Glutamatergic neuron (in vitro differentiated cells): ENCODE results near the gene GREB1L. TPM values are rescaled to one million over a fixed set of nuclear protein-coding genes. Genes with fewer than 3 reads are reported as not detected.
"Not testable (repeated sequence)": the region's sequence is repeated elsewhere in the genome, so short reads cannot be mapped to it uniquely, and the experiment has no call there.

ENCODE experiments used
- DNase-seq: peaks from one replicate; pipeline ENCODE4 v3.0.0; 2022
- H3K27ac Mint-ChIP-seq: one replicate; pipeline ENCODE4 v1.8.0; 2020; ENCODE audit warnings: mild to moderate bottlenecking, mixed read lengths, inconsistent platforms; ENCODE audit not compliant: unreplicated experiment
- H3K27me3 Mint-ChIP-seq: one replicate; pipeline ENCODE4 v1.8.0; 2020; ENCODE audit warnings: mild to moderate bottlenecking, moderate library complexity, mixed read lengths, inconsistent platforms; ENCODE audit not compliant: unreplicated experiment
- H3K36me3 Mint-ChIP-seq: one replicate; pipeline ENCODE4 v1.8.0; 2020; ENCODE audit warnings: mild to moderate bottlenecking, mixed read lengths, inconsistent platforms; ENCODE audit not compliant: unreplicated experiment
- H3K4me1 Mint-ChIP-seq: one replicate; pipeline ENCODE4 v1.8.0; 2020; ENCODE audit warnings: mild to moderate bottlenecking, low read depth, mixed read lengths, inconsistent platforms; ENCODE audit not compliant: unreplicated experiment
- H3K4me3 Mint-ChIP-seq: one replicate; pipeline ENCODE4 v1.8.0; 2020; ENCODE audit warnings: mild to moderate bottlenecking, mixed read lengths, inconsistent platforms; ENCODE audit not compliant: unreplicated experiment
- H3K9me3 Mint-ChIP-seq: one replicate; pipeline ENCODE4 v1.8.0; 2020; ENCODE audit warnings: mild to moderate bottlenecking, moderate library complexity, mixed read lengths, inconsistent platforms; ENCODE audit not compliant: unreplicated experiment
- total RNA-seq: library from RNA; stranded (reverse); fragmentation: NEBNext Ultra II Directional; extraction: Animal tissue kit (Norgen Biotek cat#: 25700); gene quantifications from one replicate; pipeline ENCODE4 v1.2.1, GENCODE V29; 2021; ENCODE audit not compliant: unreplicated experiment
- TF ChIP-seq, protein P1 (sequence below): fragments of 200-600 bp; sonication (generic); IDR thresholded peaks from one replicate; pipeline ENCODE4 v1.5.0; 2021; ENCODE audit not compliant: partially characterized antibody, unreplicated experiment

GREB1L gene
- total RNA-seq, 1 donor from 2014 or later: 154 TPM

GRCh38 chr18:21363348-21363747 is 121.3 kb downstream of the GREB1L start:
- Mint-ChIP-seq H3K9me3 (peaks cover 4% of the 10 kb centered on the region), H3K27me3 (no peaks in the 10 kb centered on the region), H3K36me3 (no peaks in the 10 kb centered on the region), H3K4me1 (peaks cover 24% of the 10 kb centered on the region), H3K4me3 (no peak overlapping the region), H3K27ac (no peak overlapping the region)
- no peak for DNase-seq
- TF ChIP-seq, protein P1, sequence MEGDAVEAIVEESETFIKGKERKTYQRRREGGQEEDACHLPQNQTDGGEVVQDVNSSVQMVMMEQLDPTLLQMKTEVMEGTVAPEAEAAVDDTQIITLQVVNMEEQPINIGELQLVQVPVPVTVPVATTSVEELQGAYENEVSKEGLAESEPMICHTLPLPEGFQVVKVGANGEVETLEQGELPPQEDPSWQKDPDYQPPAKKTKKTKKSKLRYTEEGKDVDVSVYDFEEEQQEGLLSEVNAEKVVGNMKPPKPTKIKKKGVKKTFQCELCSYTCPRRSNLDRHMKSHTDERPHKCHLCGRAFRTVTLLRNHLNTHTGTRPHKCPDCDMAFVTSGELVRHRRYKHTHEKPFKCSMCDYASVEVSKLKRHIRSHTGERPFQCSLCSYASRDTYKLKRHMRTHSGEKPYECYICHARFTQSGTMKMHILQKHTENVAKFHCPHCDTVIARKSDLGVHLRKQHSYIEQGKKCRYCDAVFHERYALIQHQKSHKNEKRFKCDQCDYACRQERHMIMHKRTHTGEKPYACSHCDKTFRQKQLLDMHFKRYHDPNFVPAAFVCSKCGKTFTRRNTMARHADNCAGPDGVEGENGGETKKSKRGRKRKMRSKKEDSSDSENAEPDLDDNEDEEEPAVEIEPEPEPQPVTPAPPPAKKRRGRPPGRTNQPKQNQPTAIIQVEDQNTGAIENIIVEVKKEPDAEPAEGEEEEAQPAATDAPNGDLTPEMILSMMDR: no peak

- Mint-ChIP-seq H3K9me3 (peaks cover 2% of the 10 kb centered on the region), H3K36me3 (no peaks in the 10 kb centered on the region), H3K4me3 (no peak overlapping the region), H3K4me1 (peaks cover 29% of the 10 kb centered on the region), H3K27ac (no peak overlapping the region), H3K27me3 (no peaks in the 10 kb centered on the region)
- DNase-seq: no peak
- TF ChIP-seq, protein P1: no peak
These were observed 122.4 kb downstream of the GREB1L start for GRCh38 chr18:21364471-21364870.

GRCh38 chr18:21366896-21367295 is 124.9 kb downstream of the GREB1L start:
- no peaks in the 10 kb centered on the region for H3K9me3 Mint-ChIP-seq
- no peak overlapping the region for H3K27ac Mint-ChIP-seq
- DNase-seq: no peak

GRCh38 chr18:21369146-21369545 is 127.1 kb downstream of the GREB1L start:
- H3K36me3 Mint-ChIP-seq: no peaks in the 10 kb centered on the region
- H3K27ac Mint-ChIP-seq: no peak overlapping the region
- no peak for DNase-seq
- H3K4me1 Mint-ChIP-seq: peaks cover 21% of the 10 kb centered on the region
- no peaks in the 10 kb centered on the region for H3K27me3 Mint-ChIP-seq
- H3K4me3 Mint-ChIP-seq: peak overlapping the region; percentile 17
- H3K9me3 Mint-ChIP-seq: no peaks in the 10 kb centered on the region
- TF ChIP-seq, protein P1: no peak

More at GRCh38 chr18:21366896-21367295, 124.9 kb downstream of the GREB1L start:
- H3K4me3 Mint-ChIP-seq: peak overlapping the region; percentile 73
- no peaks in the 10 kb centered on the region for H3K36me3 Mint-ChIP-seq
- TF ChIP-seq, protein P1: no peak
- peaks cover 21% of the 10 kb centered on the region for H3K4me1 Mint-ChIP-seq
- H3K27me3 Mint-ChIP-seq: no peaks in the 10 kb centered on the region

DNA sequence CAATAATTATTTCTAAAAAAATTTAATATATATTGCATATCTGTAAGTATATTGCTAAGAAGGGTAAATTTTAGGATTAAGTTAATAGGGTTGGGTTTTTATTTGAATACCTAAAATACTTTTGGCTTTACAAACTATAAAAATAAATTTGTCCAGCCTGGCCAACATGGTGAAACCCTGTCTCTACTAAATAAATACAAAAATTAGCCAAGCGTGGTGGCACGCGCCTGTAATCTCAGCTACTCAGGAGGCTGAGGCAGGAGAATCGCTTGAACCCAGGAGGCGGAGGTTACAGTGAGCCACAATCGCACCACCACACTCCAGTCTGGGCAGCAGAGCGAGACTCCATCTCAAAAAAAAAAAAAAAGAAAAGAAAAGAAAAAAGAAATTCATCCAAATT is 127.6 kb downstream of the GREB1L start:
- not testable (repeated sequence) for H3K4me3 Mint-ChIP-seq, DNase-seq, H3K27ac Mint-ChIP-seq, H3K36me3 Mint-ChIP-seq, H3K27me3 Mint-ChIP-seq, H3K9me3 Mint-ChIP-seq
- peaks cover 21% of the 10 kb centered on the region for H3K4me1 Mint-ChIP-seq
